Heart left ventricle (tissue), 16 donors: ENCODE results near the gene RAVER2. TPM values are rescaled to one million over a fixed set of nuclear protein-coding genes. Genes with fewer than 3 reads are reported as not detected.

Experiments used
- ATAC-seq, 4 donors: fragments of 200-7000 bp; cut with Tn5 transposase; one replicate each; pipeline ENCODE4 v1.9.1; 2020 to 2022; ENCODE audit warnings: moderate library complexity in 4 of 4, mild to moderate bottlenecking in 3 of 4, moderate number of reproducible peaks in 1 of 4
- DNase-seq, 5 donors: peaks; one replicate each; pipeline ENCODE4 v3.0.0-alpha.2; 2020
- H3K27ac ChIP-seq, 12 donors: fragments of 200-600 bp; sonication (generic) in 4 of 12; one replicate each; pipeline versions ENCODE4 v1.5.0 to v1.8.0; 2016 to 2022; ENCODE audit warnings: mild to moderate bottlenecking in 2 of 12
- H3K27me3 ChIP-seq, 9 donors: fragments of 200-600 bp; sonication (generic) in 2 of 9; one replicate each; pipeline versions ENCODE4 v1.5.1 to v1.8.0; 2016 to 2022; ENCODE audit warnings: mild to moderate bottlenecking in 3 of 9
- H3K36me3 ChIP-seq, 9 donors: fragments of 200-600 bp; sonication (generic) in 2 of 9; one replicate each; pipeline versions ENCODE4 v1.5.0 to v1.8.0; 2018 to 2022; ENCODE audit warnings: mild to moderate bottlenecking in 2 of 9
- H3K4me1 ChIP-seq, 12 donors: fragments of 200-600 bp; sonication (generic) in 4 of 12; one replicate each; pipeline versions ENCODE4 v1.5.0 to v1.8.0; 2016 to 2022; ENCODE audit warnings: mild to moderate bottlenecking in 3 of 12
- H3K4me3 ChIP-seq, 12 donors: fragments of 200-600 bp; sonication (generic) in 4 of 12; one replicate each; pipeline versions ENCODE4 v1.5.0 to v1.8.0; 2017 to 2022; ENCODE audit warnings: mild to moderate bottlenecking in 9 of 12, moderate library complexity in 4 of 12
- H3K9me3 ChIP-seq, 12 donors: fragments of 200-600 bp; sonication (generic) in 4 of 12; one replicate each; pipeline versions ENCODE4 v1.5.0 to v1.8.0; 2016 to 2022; ENCODE audit warnings: mild to moderate bottlenecking in 1 of 12
- POLR2A ChIP-seq, 2 donors: fragments of 450-650 bp; IDR thresholded peaks; one replicate each; pipeline ENCODE4 v1.6.1; 2017; ENCODE audit warnings: antibody characterized with exemption in 2 of 2, mild to moderate bottlenecking in 2 of 2, moderate library complexity in 2 of 2
- WGBS, 4 donors: extraction: QIAGEN DNeasy Blood & Tissue Kit in 2 of 4; methylation state at CpG; one replicate each; pipeline versions ENCODE4 v1.1.5 to v1.1.7; 2013 to 2018; 5-methylcytosine and 5-hydroxymethylcytosine counted together
- intact Hi-C, 10 donors: fragments of 100-400 bp; cut with DNase I; formaldehyde crosslinking; loops; one replicate each; pipeline versions ENCODE4 v1.11.1 to v1.14.2; 2022
- polyA plus RNA-seq, 2 donors: library from polyadenylated mRNA; stranded (reverse); fragments of 200-250 nt; gene quantifications; one replicate each; pipeline ENCODE4 v1.2.3, GENCODE V29; 2013
- total RNA-seq, 9 donors: library from RNA; depleted of rRNA in 2 of 9; stranded (reverse); fragments of >200 nt in 2 of 9; fragmentation: NEBNext Ultra II Directional in 3 of 9; extraction: Animal tissue kit (Norgen Biotek cat#: 25700) in 3 of 9; gene quantifications; one replicate each; pipeline versions ENCODE4 v1.1.0 to v1.2.4, GENCODE V29; 2016 to 2023
- TF ChIP-seq, protein P1 (sequence below), 12 donors: fragments of 200-600 bp; sonication (generic) in 4 of 12; IDR thresholded peaks; one replicate each; pipeline versions ENCODE4 v1.5.0 to v1.8.0; 2018 to 2022; ENCODE audit warnings: antibody characterized with exemption in 12 of 12, mild to moderate bottlenecking in 5 of 12
- donor health status: ischemic (EF 13 %, LVEDD 7.1; RV severe dilation, severe dysfunction).
- donor health status: healthy with polysubstance abuse.
- donor health status: DM: no; HTN: yes; CAD: no.
- donor health status: DM: no; HTN: no; CAD: no.
- donor health status: ischemic (EF 25% LVEDD 6.9; RV normal size, moderate dysfunction).
- donor health status: ischemic (EF 25% LVEDD 5.7; RV mildly dilated, moderate dysfunction).
- donor health status: healthy.
- donor health status: DM: yes; HTN: yes; CAD: no.
- donor health status: ischemic (EF 35%, LVEDD 5.7; RV mildly dilated, moderate dysfunction).
- donor health status: nonischemic (EF 11% LVEDD 7.7; RV severe dilation, severe dysfunction).
- donor health status: DM: yes; HTN: yes; CAD: no.
- donor health status: PGD.
- donor health status: ischemic (EF 29% LVEDD 5.4; RV normal size, mild dysfunction).
- donor health status: nonischemic (EF 23%, LVEDD 6.1; RV moderate dilation, normal function).

RAVER2 gene
- total and polyA plus RNA-seq, 11 donors: 6.3 to 25.8 (median 18.6) TPM

GRCh38 chr1:64798872-64799271, 54.0 kb downstream of the RAVER2 start:
- Histone ChIP-seq H3K27me3 (no peaks in the 10 kb centered on the region), H3K9me3 (peaks cover 0 to 9% (median 0%) of the 10 kb centered on the region in 12 donors), H3K27ac (no peak overlapping the region), H3K36me3 (no peaks in the 10 kb centered on the region), H3K4me3 (no peak overlapping the region), H3K4me1 (no peaks in the 10 kb centered on the region)
- DNase-seq (no peak), ATAC-seq (no peak)
- no peak for TF ChIP-seq POLR2A (IDR thresholded peaks at IDR 0.05)
- TF ChIP-seq, protein P1, sequence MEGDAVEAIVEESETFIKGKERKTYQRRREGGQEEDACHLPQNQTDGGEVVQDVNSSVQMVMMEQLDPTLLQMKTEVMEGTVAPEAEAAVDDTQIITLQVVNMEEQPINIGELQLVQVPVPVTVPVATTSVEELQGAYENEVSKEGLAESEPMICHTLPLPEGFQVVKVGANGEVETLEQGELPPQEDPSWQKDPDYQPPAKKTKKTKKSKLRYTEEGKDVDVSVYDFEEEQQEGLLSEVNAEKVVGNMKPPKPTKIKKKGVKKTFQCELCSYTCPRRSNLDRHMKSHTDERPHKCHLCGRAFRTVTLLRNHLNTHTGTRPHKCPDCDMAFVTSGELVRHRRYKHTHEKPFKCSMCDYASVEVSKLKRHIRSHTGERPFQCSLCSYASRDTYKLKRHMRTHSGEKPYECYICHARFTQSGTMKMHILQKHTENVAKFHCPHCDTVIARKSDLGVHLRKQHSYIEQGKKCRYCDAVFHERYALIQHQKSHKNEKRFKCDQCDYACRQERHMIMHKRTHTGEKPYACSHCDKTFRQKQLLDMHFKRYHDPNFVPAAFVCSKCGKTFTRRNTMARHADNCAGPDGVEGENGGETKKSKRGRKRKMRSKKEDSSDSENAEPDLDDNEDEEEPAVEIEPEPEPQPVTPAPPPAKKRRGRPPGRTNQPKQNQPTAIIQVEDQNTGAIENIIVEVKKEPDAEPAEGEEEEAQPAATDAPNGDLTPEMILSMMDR (IDR thresholded peaks at IDR 0.05): no peak
- intact Hi-C loops: no loop called here

GRCh38 chr1:64801851-64802523, 57.1 kb downstream of the RAVER2 start:
- TF ChIP-seq, protein P1 (IDR thresholded peaks at IDR 0.05): no peak
- TF ChIP-seq POLR2A (IDR thresholded peaks at IDR 0.05): no peak
- Histone ChIP-seq H3K27me3 (no peaks in the 10 kb centered on the region), H3K4me1 (peaks cover 0 to 10% (median 0%) of the 10 kb centered on the region in 12 donors), H3K27ac (no peak overlapping the region), H3K36me3 (peaks cover 0 to 12% (median 5%) of the 10 kb centered on the region in 9 donors), H3K9me3 (peaks cover 0 to 8% (median 0%) of the 10 kb centered on the region in 12 donors), H3K4me3 (no peak overlapping the region)
- WGBS, 4 donors: 96 to 99% (median 98%) methylated on average over 6 of the region's 6 CpGs
- ATAC-seq: no peak
- DNase-seq: no peak
- intact Hi-C loops: no loop called here

DNA sequence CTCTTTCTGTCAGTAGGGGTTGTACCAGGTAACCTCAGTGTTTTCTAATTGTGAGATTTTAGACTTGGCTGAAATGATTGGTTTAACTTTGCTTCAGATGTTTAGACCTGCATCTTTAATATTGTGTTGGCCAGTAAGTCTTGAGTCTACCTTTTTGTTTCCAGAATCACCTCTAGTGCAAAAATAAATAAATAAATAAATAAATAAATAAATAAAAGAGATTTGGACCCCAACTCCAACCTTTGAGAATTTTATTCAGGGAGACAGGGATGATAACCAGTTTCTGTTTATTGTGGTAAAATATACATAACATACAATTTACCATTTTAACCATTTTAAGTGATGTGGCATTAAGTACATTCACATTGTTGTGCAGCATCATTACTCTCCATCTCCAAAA, 64.4 kb downstream of the RAVER2 start:
- H3K4me1 ChIP-seq: peaks cover 0 to 20% (median 2%) of the 10 kb centered on the region in 12 donors
- peaks cover 0 to 23% (median 5%) of the 10 kb centered on the region in 9 donors for H3K36me3 ChIP-seq
- intact Hi-C loops: no loop called here
- TF ChIP-seq, protein P1 (IDR thresholded peaks at IDR 0.05): no peak
- TF ChIP-seq POLR2A (IDR thresholded peaks at IDR 0.05): no peak
- no peak for ATAC-seq
- no peaks in the 10 kb centered on the region for H3K9me3 ChIP-seq
- no peaks in the 10 kb centered on the region for H3K27me3 ChIP-seq
- H3K27ac ChIP-seq: no peak overlapping the region
- no peak for DNase-seq
- no peak overlapping the region for H3K4me3 ChIP-seq

GRCh38 chr1:64810001-64810400, 65.1 kb downstream of the RAVER2 start:
- Histone ChIP-seq H3K36me3 (peaks cover 0 to 26% (median 7%) of the 10 kb centered on the region in 9 donors), H3K4me3 (no peak overlapping the region), H3K27me3 (no peaks in the 10 kb centered on the region), H3K9me3 (no peaks in the 10 kb centered on the region), H3K27ac (peak overlapping the region in 3 of 12 donors; percentile 24 to 43 (median 27)), H3K4me1 (peaks cover 0 to 20% (median 2%) of the 10 kb centered on the region in 12 donors)
- ATAC-seq (peak in 1 of 4 donors; percentile 20), DNase-seq (no peak)
- WGBS, 4 donors: 77 to 84% (median 80%) methylated on average over 1 of the region's 1 CpG
- TF ChIP-seq POLR2A (IDR thresholded peaks at IDR 0.05): no peak
- TF ChIP-seq, protein P1 (IDR thresholded peaks at IDR 0.05): no peak
- intact Hi-C loops: no loop called here
